Middle frontal gyrus (tissue), 1 donor: ENCODE results near the gene NEDD1.

ENCODE experiments used
- DNase-seq: peaks from one replicate; pipeline ENCODE4 v3.0.0-alpha.2; 2015; ENCODE audit warnings: low spot score; ENCODE audit errors: extremely low spot score

Gene NEDD1

DNA sequence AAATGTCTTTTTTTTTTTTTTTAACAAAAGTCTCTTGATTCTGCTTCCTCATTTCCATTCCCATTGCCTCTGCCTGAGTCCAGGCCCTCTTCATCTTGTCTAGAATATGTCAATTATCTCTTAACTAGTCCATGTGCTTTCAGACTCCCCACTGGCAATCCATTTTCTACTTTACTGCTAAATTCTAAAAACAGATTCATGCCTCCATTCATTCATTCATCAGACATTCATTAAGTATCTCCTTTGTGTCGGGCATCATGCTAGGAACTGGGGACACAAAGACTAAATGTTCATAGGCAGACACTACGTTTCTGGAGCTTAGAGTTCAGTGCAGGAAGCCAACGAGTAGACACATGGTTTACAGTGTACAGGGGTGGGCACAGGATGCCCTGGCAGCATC lies 9.6 kb upstream of the NEDD1 start:
- no peak for DNase-seq

DNA sequence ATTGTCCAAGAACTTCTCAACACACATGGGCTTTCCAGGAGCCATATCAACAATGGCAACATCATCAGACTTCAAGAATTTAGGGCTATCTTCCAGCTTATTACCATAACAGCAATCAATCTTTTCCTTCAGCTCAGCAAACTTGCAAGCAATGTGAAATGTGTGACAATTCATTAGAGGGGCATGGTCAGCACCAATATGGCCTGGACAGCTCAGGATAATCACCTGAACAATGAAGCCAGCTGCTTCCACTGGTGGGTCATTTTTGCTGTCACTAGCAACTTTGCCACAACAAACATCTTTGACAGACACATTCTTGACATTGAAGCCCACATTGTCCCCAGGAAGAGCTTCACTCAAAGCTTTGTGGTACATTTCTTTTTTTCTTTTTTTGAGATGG lies 5.9 kb upstream of the NEDD1 start:
- no peak for DNase-seq

DNA sequence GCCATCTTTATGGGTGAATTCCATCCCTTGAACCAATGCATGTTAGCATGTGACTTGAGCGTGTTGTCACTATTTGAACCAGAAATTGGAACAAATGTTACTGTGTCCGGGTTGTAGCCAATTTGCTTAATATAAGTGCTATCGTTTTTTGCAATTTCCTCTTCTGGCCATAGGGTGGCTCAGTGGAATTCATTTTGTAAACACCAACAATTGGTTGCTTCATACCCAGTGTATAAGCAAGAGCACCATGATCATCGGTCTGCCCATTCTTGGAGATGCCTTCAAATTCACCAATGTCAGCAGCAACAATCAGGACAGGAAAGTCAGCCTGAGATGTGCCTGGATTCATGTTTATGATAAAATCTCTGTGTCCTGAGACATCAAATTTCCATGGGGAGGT lies 5.0 kb upstream of the NEDD1 start:
- no peak for DNase-seq

DNA sequence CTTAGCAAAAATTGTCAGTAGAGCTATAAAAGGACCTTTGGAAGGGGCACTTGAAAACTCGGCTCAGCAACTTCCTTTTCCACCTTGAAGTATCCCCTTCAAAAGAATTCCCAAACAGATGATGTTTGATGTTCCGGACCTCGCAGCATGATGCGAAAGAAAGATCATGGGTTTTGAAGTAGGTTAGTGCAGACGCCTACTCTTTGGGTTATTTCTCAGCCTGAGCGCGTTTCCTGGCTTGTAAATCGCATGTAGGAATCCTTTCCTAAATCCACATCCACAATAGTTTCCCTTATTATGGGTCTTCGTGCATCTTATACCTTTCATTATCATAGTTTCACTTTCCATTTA lies 584 bp upstream of the NEDD1 start:
- DNase-seq = no peak

DNA sequence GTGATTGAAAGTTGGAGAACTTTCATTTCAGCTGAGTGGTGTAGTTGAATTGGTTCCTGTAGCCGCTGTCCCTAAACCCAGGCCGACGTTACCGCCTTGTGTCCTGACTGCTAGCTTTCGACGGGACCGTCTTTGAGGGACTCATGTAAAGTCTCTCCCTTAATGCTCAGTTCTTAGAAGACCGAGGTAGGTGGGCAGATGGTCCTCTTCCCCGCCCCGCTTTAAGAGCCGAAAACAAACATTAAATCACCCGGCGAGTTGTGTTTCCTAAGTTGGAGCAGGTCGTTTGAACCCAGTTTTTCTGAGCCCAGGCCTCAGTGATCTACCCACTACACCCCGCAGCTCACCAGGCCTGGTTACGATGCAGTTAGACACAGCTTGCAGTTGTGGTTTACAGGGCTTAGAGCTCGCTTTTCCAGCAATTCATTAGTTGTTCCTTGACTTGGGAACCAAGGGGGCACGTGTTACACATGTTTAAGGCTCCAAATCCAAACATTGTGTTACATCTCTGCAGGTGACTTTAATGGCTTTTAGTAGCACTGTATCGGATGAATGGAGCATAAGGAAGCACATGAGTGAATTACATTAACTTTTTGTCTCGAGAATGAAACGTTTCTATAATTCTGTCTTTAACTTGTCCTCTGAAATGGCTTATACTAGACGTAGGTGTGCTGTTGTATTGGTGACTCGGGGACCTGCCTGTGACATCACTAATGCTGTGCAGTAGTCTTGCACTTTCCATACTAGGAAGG lies 790 bp downstream of the NEDD1 start:
- no peak for DNase-seq

DNA sequence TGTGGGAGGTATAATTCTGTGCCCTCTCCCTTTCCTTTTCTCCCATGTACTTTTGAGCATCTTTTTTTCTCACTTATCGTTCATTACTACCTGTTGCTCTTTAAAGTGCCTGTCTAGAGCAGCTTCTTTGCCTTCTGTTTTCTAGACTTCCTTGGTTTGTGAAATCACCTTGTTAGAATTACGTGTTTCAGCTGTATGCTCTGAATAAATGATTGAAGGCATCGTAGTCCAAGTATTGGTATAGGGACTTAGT lies 1.3 kb downstream of the NEDD1 start:
- DNase-seq = no peak

- no peak for DNase-seq
Observed at GRCh38 chr12:96912261-96912660, 5.2 kb downstream of the NEDD1 start.

- DNase-seq = no peak
Observed at GRCh38 chr12:96912943-96913342, 5.9 kb downstream of the NEDD1 start.

DNA sequence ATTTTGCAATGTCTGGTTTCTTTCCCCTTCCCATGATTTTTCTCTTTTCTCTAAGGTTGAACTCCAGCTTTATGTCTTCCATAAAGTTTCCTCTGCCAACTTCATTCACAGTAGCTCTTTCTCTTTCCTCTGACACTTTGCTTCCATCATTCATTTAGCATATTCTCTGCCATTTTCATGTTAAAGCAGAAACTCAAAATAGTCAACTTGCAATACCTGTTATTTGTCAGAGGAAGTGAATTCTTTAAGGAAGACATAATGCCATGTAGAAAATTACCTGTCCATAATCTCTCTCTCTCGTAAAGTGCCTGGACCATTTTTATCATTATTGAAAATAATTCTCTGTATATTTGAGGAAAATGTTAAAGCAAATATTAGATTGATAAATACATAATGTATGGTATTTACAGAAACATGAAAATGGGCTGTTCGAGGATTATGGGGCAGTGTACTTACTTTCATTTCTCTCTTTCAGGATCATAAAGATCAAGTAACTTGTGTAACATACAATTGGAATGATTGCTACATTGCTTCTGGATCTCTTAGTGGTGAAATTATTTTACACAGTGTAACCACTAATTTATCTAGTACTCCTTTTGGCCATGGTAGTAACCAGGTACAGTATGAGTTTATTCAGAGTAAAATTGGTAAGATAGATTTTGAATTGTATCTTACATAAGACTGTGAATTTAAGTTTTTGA lies 12.6 kb downstream of the NEDD1 start:
- DNase-seq = no peak

GRCh38 chr12:96948782-96949181 lies 41.7 kb downstream of the NEDD1 start:
- no peak for DNase-seq

GRCh38 chr12:96979532-96979931 lies 72.5 kb downstream of the NEDD1 start:
- no peak for DNase-seq

- DNase-seq = no peak
Observed at GRCh38 chr12:96980991-96981414, 73.9 kb downstream of the NEDD1 start.

GRCh38 chr12:96981911-96982310 lies 74.9 kb downstream of the NEDD1 start:
- DNase-seq = no peak

- DNase-seq = no peak
Observed at GRCh38 chr12:96982671-96983070, 75.6 kb downstream of the NEDD1 start.

- DNase-seq = no peak
Observed at GRCh38 chr12:96985515-96986362, 78.7 kb downstream of the NEDD1 start.

DNA sequence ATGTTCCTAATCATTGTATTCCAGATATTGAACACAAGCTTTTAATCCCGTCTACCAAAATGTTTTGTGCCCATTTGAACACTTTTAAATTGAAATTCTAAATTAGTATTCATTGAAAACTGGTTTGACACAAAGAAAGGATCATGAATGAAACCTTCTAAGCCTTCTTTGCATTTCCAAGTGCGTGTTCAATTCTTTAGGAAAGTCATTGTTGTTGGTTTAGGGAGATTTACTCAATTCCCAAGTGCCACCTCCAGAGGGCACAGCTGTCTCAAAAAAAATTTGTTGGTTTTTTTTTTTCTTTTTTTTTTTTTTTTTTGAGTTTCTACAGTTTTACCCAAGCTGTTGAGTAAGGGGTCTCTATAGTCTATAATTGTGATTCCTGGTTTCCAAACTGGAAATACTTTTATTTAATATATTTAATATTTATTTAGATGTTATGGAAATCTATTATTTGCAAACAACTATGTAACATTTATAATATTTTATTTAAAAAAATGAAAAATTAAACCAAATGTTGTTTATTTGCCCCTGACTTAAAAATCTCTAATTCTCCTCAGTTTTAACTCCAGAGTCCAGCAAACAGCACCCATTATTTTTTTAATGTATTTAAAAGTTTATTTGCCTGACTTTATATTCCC lies 79.9 kb downstream of the NEDD1 start:
- DNase-seq = no peak

- no peak for DNase-seq
Observed at GRCh38 chr12:96988919-96989318, 81.9 kb downstream of the NEDD1 start.

GRCh38 chr12:96989916-96990315 lies 82.9 kb downstream of the NEDD1 start:
- no peak for DNase-seq

- no peak for DNase-seq
Observed at GRCh38 chr12:96994900-96995299, 87.8 kb downstream of the NEDD1 start.

GRCh38 chr12:96995861-96996260 lies 88.8 kb downstream of the NEDD1 start:
- DNase-seq = no peak

- DNase-seq = no peak
Observed at GRCh38 chr12:96997797-96998484, 90.9 kb downstream of the NEDD1 start.
